Activated CD4-positive, alpha-beta T cell treated with anti-CD3 and anti-CD28 coated beads, Interleukin-2, amount 10 ng/mL, durations not matched to agents 7 days and 5 days (primary cell): ENCODE results near the gene CD209. TPM values are rescaled to one million over a fixed set of nuclear protein-coding genes. Genes with fewer than 3 reads are reported as not detected.

Experiments used
- CTCF ChIA-PET: fragments of 350-600 bp; sonication (Branson Sonifier 250); formaldehyde crosslinking; loops from one replicate; lab custom pipeline; 2021; ENCODE audit warnings: antibody characterized with exemption; lab: Charles Lee
- POLR2A ChIA-PET: fragments of 350-600 bp; sonication (Branson Sonifier 250); formaldehyde crosslinking; loops from one replicate; lab custom pipeline; 2021; ENCODE audit warnings: antibody characterized with exemption; lab: Charles Lee
- DNase-seq: peaks from one replicate; pipeline ENCODE4 v3.0.0-alpha.2; 2020
- H3K27ac Mint-ChIP-seq: one replicate; pipeline ENCODE4 v1.8.0; 2021; ENCODE audit warnings: mild to moderate bottlenecking, moderate library complexity, mixed read lengths
- H3K27me3 Mint-ChIP-seq: one replicate; pipeline ENCODE4 v1.8.0; 2021; ENCODE audit warnings: mixed read lengths
- H3K36me3 Mint-ChIP-seq: one replicate; pipeline ENCODE4 v1.8.0; 2021; ENCODE audit warnings: low read depth, mixed read lengths
- H3K4me1 Mint-ChIP-seq: one replicate; pipeline ENCODE4 v1.8.0; 2021; ENCODE audit warnings: mixed read lengths
- H3K4me3 Mint-ChIP-seq: one replicate; pipeline ENCODE4 v1.8.0; 2021; ENCODE audit warnings: mild to moderate bottlenecking, moderate library complexity, mixed read lengths
- H3K9me3 Mint-ChIP-seq: one replicate; pipeline ENCODE4 v1.8.0; 2021; ENCODE audit warnings: mixed read lengths
- total RNA-seq, 2 experiments: library from RNA; stranded (reverse); gene quantifications; one replicate each; pipeline ENCODE4 v1.2.3, GENCODE V29; 2021

CD209 gene
- total RNA-seq, 2 experiments from 2014 or later, result not detected

- no peak overlapping the region for H3K4me3 Mint-ChIP-seq
- no peaks in the 10 kb centered on the region for H3K4me1 Mint-ChIP-seq
- H3K36me3 Mint-ChIP-seq, result no peaks in the 10 kb centered on the region
- DNase-seq, result no peak
- H3K9me3 Mint-ChIP-seq, result peaks cover 1% of the 10 kb centered on the region
- CTCF ChIA-PET, result interaction anchor here (0.6 to 1.6 kb wide), 3 partner anchors 12 to 62 kb away, joined by 3 read pairs; no protein-coding TSS in a partner anchor
- peaks cover 14% of the 10 kb centered on the region for H3K27me3 Mint-ChIP-seq
- no peak overlapping the region for H3K27ac Mint-ChIP-seq
- POLR2A ChIA-PET, result no interaction called here
These were observed 4.3 kb downstream of the CD209 start for GRCh38 chr19:7742991-7743390.

GRCh38 chr19:7742575-7742974, 4.8 kb downstream of the CD209 start:
- no peak for DNase-seq
- H3K36me3 Mint-ChIP-seq, result no peaks in the 10 kb centered on the region
- H3K9me3 Mint-ChIP-seq, result no peaks in the 10 kb centered on the region
- no peaks in the 10 kb centered on the region for H3K4me1 Mint-ChIP-seq
- ChIA-PET POLR2A (no interaction called here), CTCF (interaction anchor here (1.2 to 1.6 kb wide), 2 partner anchors 47 to 62 kb away, joined by 3 read pairs; no protein-coding TSS in a partner anchor)
- no peak overlapping the region for H3K27ac Mint-ChIP-seq
- H3K4me3 Mint-ChIP-seq, result no peak overlapping the region
- peaks cover 14% of the 10 kb centered on the region for H3K27me3 Mint-ChIP-seq

GRCh38 chr19:7740682-7741054, 6.7 kb downstream of the CD209 start:
- DNase-seq, result no peak
- ChIA-PET CTCF (no interaction called here), POLR2A (no interaction called here)
- Mint-ChIP-seq H3K4me1 (no peaks in the 10 kb centered on the region), H3K4me3 (no peak overlapping the region), H3K9me3 (no peaks in the 10 kb centered on the region), H3K27ac (no peak overlapping the region), H3K36me3 (no peaks in the 10 kb centered on the region), H3K27me3 (peaks cover 19% of the 10 kb centered on the region)

GRCh38 chr19:7739801-7740681, 7.3 kb downstream of the CD209 start:
- ChIA-PET CTCF (interaction anchor here (1.7 kb wide), 1 partner anchor 59 kb away, joined by 4 read pairs; the partner anchor contains the start of gene TRAPPC5), POLR2A (no interaction called here)
- DNase-seq, result no peak
- H3K9me3 Mint-ChIP-seq, result no peaks in the 10 kb centered on the region
- H3K4me3 Mint-ChIP-seq, result no peak overlapping the region
- H3K27me3 Mint-ChIP-seq, result peaks cover 19% of the 10 kb centered on the region
- H3K36me3 Mint-ChIP-seq, result no peaks in the 10 kb centered on the region
- H3K27ac Mint-ChIP-seq, result no peak overlapping the region
- no peaks in the 10 kb centered on the region for H3K4me1 Mint-ChIP-seq

- ChIA-PET POLR2A (no interaction called here), CTCF (interaction anchor here (0.6 to 1.7 kb wide), 2 partner anchors 59 to 545 kb away, joined by 3 to 4 read pairs; partner anchors contain the start of gene TRAPPC5)
- no peaks in the 10 kb centered on the region for H3K9me3 Mint-ChIP-seq
- H3K27me3 Mint-ChIP-seq, result peaks cover 24% of the 10 kb centered on the region
- H3K27ac Mint-ChIP-seq, result no peak overlapping the region
- no peaks in the 10 kb centered on the region for H3K36me3 Mint-ChIP-seq
- H3K4me1 Mint-ChIP-seq, result no peaks in the 10 kb centered on the region
- DNase-seq, result no peak
- no peak overlapping the region for H3K4me3 Mint-ChIP-seq
These were observed 8.1 kb downstream of the CD209 start for GRCh38 chr19:7739211-7739755.

GRCh38 chr19:7738023-7738422, 9.3 kb downstream of the CD209 start:
- Mint-ChIP-seq H3K4me1 (no peaks in the 10 kb centered on the region), H3K4me3 (no peak overlapping the region), H3K27me3 (peaks cover 26% of the 10 kb centered on the region), H3K36me3 (no peaks in the 10 kb centered on the region), H3K27ac (no peak overlapping the region), H3K9me3 (no peaks in the 10 kb centered on the region)
- POLR2A ChIA-PET, result no interaction called here
- DNase-seq, result no peak
- CTCF ChIA-PET, result interaction anchor here (0.9 kb wide), 1 partner anchor 13 kb away, joined by 3 read pairs; no protein-coding TSS in a partner anchor

DNA sequence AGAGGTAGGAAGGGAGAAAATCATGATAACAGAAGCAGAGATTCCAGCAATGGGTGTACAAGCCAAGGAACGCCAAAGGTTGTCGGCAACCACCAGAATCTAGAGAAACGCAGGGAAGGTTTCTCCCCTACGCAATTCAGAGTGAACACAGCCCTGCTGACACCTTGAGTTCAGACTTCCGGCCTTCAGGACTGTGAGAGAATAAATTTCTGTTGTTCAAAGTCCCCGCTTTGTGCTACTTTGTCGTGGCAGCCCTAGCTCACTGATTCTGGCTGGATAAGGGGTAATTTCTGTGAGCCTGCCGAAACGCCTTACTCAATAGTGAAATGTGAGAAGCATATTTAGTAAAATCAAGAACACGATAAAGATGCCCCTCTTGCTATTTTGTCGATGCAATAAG, 10.1 kb downstream of the CD209 start:
- H3K27ac Mint-ChIP-seq, result no peak overlapping the region
- peaks cover 24% of the 10 kb centered on the region for H3K27me3 Mint-ChIP-seq
- DNase-seq, result no peak
- no peaks in the 10 kb centered on the region for H3K4me1 Mint-ChIP-seq
- POLR2A ChIA-PET, result no interaction called here
- H3K9me3 Mint-ChIP-seq, result no peaks in the 10 kb centered on the region
- H3K4me3 Mint-ChIP-seq, result no peak overlapping the region
- CTCF ChIA-PET, result no interaction called here
- H3K36me3 Mint-ChIP-seq, result no peaks in the 10 kb centered on the region

DNA sequence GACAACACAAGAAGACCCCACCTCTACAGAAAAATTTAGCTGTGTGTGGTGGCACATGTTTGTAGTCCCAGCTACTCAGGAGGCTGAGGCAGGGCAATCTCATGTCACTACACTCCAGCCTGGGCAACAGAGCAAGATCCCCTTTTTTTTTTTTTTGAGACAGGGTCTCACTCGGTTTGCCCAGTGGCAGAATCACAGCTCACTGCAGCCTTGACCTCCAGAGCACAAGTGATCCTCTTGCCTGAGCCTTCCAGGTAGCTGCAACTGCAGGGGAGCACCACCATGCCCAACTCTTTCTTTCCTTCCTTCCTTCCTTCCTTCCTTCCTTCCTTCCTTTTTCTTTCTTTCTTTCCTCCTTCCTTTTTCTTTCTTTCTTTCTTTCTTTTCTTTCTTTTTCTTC, 11.2 kb downstream of the CD209 start:
- no peak for DNase-seq
- Mint-ChIP-seq H3K4me1 (no peaks in the 10 kb centered on the region), H3K27me3 (peaks cover 34% of the 10 kb centered on the region), H3K4me3 (no peak overlapping the region), H3K36me3 (no peaks in the 10 kb centered on the region), H3K9me3 (no peaks in the 10 kb centered on the region), H3K27ac (no peak overlapping the region)
- POLR2A ChIA-PET, result no interaction called here
- CTCF ChIA-PET, result no interaction called here

DNA sequence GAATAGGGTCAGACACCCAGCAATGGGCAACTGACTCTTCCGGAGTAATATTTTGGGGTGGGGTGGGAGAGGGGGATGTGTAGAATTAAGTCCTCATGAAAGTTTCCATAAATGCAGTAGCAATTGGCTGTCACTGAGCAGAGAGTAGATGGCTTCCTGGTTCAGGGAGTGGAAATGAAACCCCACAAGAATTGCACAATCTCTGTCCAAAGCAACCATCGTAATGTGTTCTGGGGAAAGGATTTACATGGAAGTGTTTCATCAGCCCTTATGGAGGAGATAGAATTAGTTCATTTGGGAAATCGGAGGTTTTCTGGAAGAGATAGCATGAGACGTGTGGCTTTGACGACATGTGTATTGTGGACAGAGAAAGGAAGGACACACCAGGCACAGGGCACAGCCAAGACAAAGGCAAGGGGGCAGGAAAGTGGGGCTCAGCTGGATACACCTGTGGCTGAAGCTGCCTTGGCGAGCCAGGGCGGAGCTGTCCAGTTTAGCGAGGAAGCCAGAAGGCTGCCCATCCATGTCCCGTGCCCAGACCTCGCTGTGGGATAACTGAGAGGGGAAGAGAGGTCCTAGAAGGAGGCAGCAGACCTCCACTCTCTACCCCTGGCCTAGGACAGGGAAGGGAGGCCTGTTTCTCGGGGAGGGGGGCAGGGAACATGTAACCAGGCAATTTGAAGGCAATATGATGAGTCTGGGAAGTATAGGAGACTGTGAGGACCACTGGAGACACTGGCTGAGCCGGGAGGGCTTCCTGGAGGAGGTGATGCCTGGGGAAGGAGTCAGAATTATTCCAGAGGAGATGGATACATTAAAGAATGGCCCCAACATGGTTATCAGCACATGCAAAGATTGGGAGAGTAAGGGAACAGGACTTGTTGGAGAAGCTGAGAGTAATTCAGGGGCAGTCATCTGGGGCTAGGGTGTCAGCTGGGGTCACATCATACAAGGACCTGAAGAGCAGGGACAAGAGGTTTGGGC, 12.8 kb downstream of the CD209 start:
- Mint-ChIP-seq H3K27me3 (peaks cover 36% of the 10 kb centered on the region), H3K4me1 (no peaks in the 10 kb centered on the region), H3K36me3 (no peaks in the 10 kb centered on the region), H3K9me3 (no peaks in the 10 kb centered on the region), H3K27ac (no peak overlapping the region), H3K4me3 (no peak overlapping the region)
- DNase-seq, result no peak
- CTCF ChIA-PET, result no interaction called here
- POLR2A ChIA-PET, result no interaction called here

GRCh38 chr19:7733376-7733775, 14.0 kb downstream of the CD209 start:
- DNase-seq, result no peak
- POLR2A ChIA-PET, result no interaction called here
- Mint-ChIP-seq H3K27me3 (peaks cover 45% of the 10 kb centered on the region), H3K4me1 (no peaks in the 10 kb centered on the region), H3K27ac (no peak overlapping the region), H3K4me3 (no peak overlapping the region), H3K9me3 (no peaks in the 10 kb centered on the region), H3K36me3 (no peaks in the 10 kb centered on the region)
- CTCF ChIA-PET, result no interaction called here

- POLR2A ChIA-PET, result no interaction called here
- peaks cover 52% of the 10 kb centered on the region for H3K27me3 Mint-ChIP-seq
- H3K4me3 Mint-ChIP-seq, result no peak within 1 kb of the TSS
- H3K9me3 Mint-ChIP-seq, result no peaks in the 10 kb centered on the region
- H3K4me1 Mint-ChIP-seq, result no peaks in the 10 kb centered on the region
- CTCF ChIA-PET, result interaction anchor here (1.0 kb wide), 1 partner anchor 51 kb away, joined by 4 read pairs; the partner anchor contains the start of gene TRAPPC5
- no peak within 1 kb of the TSS for H3K27ac Mint-ChIP-seq
- no peak for DNase-seq
- no peaks in the 10 kb centered on the region for H3K36me3 Mint-ChIP-seq
These were observed 15.3 kb downstream of the CD209 start, which contains the start of gene CLEC4G for GRCh38 chr19:7732045-7732444. TSS of gene CLEC4G (minus strand) at chr19:7732110. CDS start at chr19:7732102, 8 bp downstream.

- Mint-ChIP-seq H3K4me3 (no peak overlapping the region), H3K27me3 (peaks cover 54% of the 10 kb centered on the region), H3K27ac (no peak overlapping the region), H3K36me3 (no peaks in the 10 kb centered on the region), H3K9me3 (no peaks in the 10 kb centered on the region), H3K4me1 (no peaks in the 10 kb centered on the region)
- CTCF ChIA-PET, result no interaction called here
- POLR2A ChIA-PET, result no interaction called here
- DNase-seq, result no peak
These were observed 15.7 kb downstream of the CD209 start for GRCh38 chr19:7731615-7732014.
